SH-SY5Y (cell line): Measurements from ENCODE around the gene CLDN10.

Experiments used
- GATA2 ChIP-seq: IDR thresholded peaks from 2 replicates; pipeline ENCODE4 v1.6.1; 2011; ENCODE audit warnings: mild to moderate bottlenecking, low read depth, low read length
- GATA3 ChIP-seq: IDR thresholded peaks from 2 replicates; pipeline ENCODE4 v1.6.1; 2011; ENCODE audit warnings: low read depth, mild to moderate bottlenecking, low read length, moderate library complexity

DNA sequence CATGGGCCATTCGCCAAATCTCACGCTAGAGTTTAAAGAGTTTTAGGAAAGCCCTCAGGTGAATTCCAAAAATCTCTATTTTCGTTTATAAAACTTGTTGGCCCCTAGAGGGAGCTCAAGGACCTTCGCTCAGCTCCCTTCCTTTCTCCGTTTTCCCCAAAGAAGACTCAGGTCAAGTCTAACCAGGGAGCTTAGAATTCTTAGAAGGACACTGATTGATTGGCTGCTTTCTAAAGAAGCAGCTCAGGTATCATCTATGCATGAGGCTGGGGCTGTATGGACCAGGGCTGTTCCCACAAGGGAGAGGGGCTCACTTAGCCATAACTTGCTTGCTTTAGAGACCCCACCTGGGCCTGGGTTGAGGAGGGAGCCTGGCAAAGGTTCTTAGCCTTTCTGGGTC lies 71.5 kb downstream of the CLDN10 start:
- no peak for TF ChIP-seq GATA2
- TF ChIP-seq GATA3: no peak
